Calu3 (cell line): Measurements from ENCODE around the gene STPG2. TPM values are rescaled to one million over a fixed set of nuclear protein-coding genes. Genes with fewer than 3 reads are reported as not detected.

Source experiments
- BruUV-seq: library from RNA; stranded (reverse); fragments of 400-500 nt; replicated peaks from 2 replicates; lab custom pipeline; 2021; lab: Mats Ljungman, UMichigan
- CTCF ChIA-PET: fragments of 300-600 bp; sonication (Branson Sonifier 250); formaldehyde crosslinking; loops from one replicate; lab custom pipeline; 2022; ENCODE audit warnings: antibody characterized with exemption; lab: Charles Lee
- DNase-seq: peaks from one replicate; pipeline ENCODE4 v3.0.0; 2022
- H3K27ac Mint-ChIP-seq: one replicate; pipeline ENCODE4 v1.8.0; 2022; ENCODE audit warnings: mixed read lengths; ENCODE audit not compliant: unreplicated experiment
- H3K27me3 Mint-ChIP-seq: one replicate; pipeline ENCODE4 v1.8.0; 2022; ENCODE audit warnings: mixed read lengths; ENCODE audit not compliant: unreplicated experiment
- H3K36me3 Mint-ChIP-seq: one replicate; pipeline ENCODE4 v1.8.0; 2022; ENCODE audit warnings: mild to moderate bottlenecking, moderate library complexity, mixed read lengths; ENCODE audit not compliant: insufficient read depth, unreplicated experiment
- H3K4me1 Mint-ChIP-seq: one replicate; pipeline ENCODE4 v1.8.0; 2022; ENCODE audit warnings: mild to moderate bottlenecking, low read depth, mixed read lengths; ENCODE audit not compliant: unreplicated experiment
- H3K4me3 Mint-ChIP-seq: one replicate; pipeline ENCODE4 v1.8.0; 2022; ENCODE audit warnings: mild to moderate bottlenecking, low read depth, moderate library complexity, mixed read lengths; ENCODE audit not compliant: unreplicated experiment
- H3K9me3 Mint-ChIP-seq: one replicate; pipeline ENCODE4 v1.8.0; 2022; ENCODE audit warnings: low read depth, mixed read lengths; ENCODE audit not compliant: unreplicated experiment
- CTCF ChIP-seq: fragments of 200-600 bp; IDR thresholded peaks from one replicate; pipeline ENCODE4 v1.8.0; 2022; ENCODE audit warnings: antibody characterized with exemption; ENCODE audit not compliant: unreplicated experiment
- intact Hi-C: fragments of 100-400 bp; cut with micrococcal nuclease; formaldehyde crosslinking; loops from one replicate; pipeline ENCODE4 v1.10.0; 2022; ENCODE audit not compliant: unreplicated experiment
- total RNA-seq: library from RNA; stranded (reverse); gene quantifications from 2 replicates; pipeline ENCODE4 v1.2.3, GENCODE V29; 2022

Gene STPG2
- total RNA-seq, 1 experiment from 2014 or later: not detected

GRCh38 chr4:97587912-97588311 lies 555.4 kb downstream of the STPG2 start:
- Mint-ChIP-seq H3K4me3 (no peak overlapping the region), H3K36me3 (no peaks in the 10 kb centered on the region), H3K27ac (no peak overlapping the region), H3K4me1 (no peaks in the 10 kb centered on the region), H3K27me3 (no peaks in the 10 kb centered on the region), H3K9me3 (no peaks in the 10 kb centered on the region)
- BruUV-seq: no TSS peak
- TF ChIP-seq CTCF: no peak
- intact Hi-C loops: no loop called here
- no peak for DNase-seq
- CTCF ChIA-PET: no interaction called here

- no peak overlapping the region for H3K4me3 Mint-ChIP-seq
- CTCF ChIA-PET: no interaction called here
- TF ChIP-seq CTCF: no peak
- no TSS peak for BruUV-seq
- no peaks in the 10 kb centered on the region for H3K27me3 Mint-ChIP-seq
- no peaks in the 10 kb centered on the region for H3K4me1 Mint-ChIP-seq
- no peak overlapping the region for H3K27ac Mint-ChIP-seq
- H3K36me3 Mint-ChIP-seq: no peaks in the 10 kb centered on the region
- intact Hi-C loops: no loop called here
- no peak for DNase-seq
- no peaks in the 10 kb centered on the region for H3K9me3 Mint-ChIP-seq
Measured at GRCh38 chr4:97585274-97585673, 558.0 kb downstream of the STPG2 start.

- no peaks in the 10 kb centered on the region for H3K27me3 Mint-ChIP-seq
- no peaks in the 10 kb centered on the region for H3K36me3 Mint-ChIP-seq
- H3K9me3 Mint-ChIP-seq: no peaks in the 10 kb centered on the region
- no peaks in the 10 kb centered on the region for H3K4me1 Mint-ChIP-seq
- CTCF ChIA-PET: no interaction called here
- no TSS peak for BruUV-seq
- intact Hi-C loops: no loop called here
- no peak overlapping the region for H3K4me3 Mint-ChIP-seq
- no peak overlapping the region for H3K27ac Mint-ChIP-seq
- TF ChIP-seq CTCF: no peak
- DNase-seq: no peak
Measured at GRCh38 chr4:97582890-97583289, 560.4 kb downstream of the STPG2 start.

GRCh38 chr4:97577004-97577403 lies 566.3 kb downstream of the STPG2 start:
- H3K4me3 Mint-ChIP-seq: no peak overlapping the region
- BruUV-seq: no TSS peak
- H3K27me3 Mint-ChIP-seq: no peaks in the 10 kb centered on the region
- H3K36me3 Mint-ChIP-seq: no peaks in the 10 kb centered on the region
- no peak for TF ChIP-seq CTCF
- CTCF ChIA-PET: no interaction called here
- H3K27ac Mint-ChIP-seq: no peak overlapping the region
- no peaks in the 10 kb centered on the region for H3K4me1 Mint-ChIP-seq
- intact Hi-C loops: no loop called here
- no peak for DNase-seq
- H3K9me3 Mint-ChIP-seq: no peaks in the 10 kb centered on the region
